ENCODE results near the gene INSL3.
A peak's percentile ranks its signal among the peaks of the same experiment; 100 is the strongest.
"Not testable (repeated sequence)": the region's sequence is repeated elsewhere in the genome, so short reads cannot be mapped to it uniquely, and the experiment has no call there.

Gene INSL3

DNA sequence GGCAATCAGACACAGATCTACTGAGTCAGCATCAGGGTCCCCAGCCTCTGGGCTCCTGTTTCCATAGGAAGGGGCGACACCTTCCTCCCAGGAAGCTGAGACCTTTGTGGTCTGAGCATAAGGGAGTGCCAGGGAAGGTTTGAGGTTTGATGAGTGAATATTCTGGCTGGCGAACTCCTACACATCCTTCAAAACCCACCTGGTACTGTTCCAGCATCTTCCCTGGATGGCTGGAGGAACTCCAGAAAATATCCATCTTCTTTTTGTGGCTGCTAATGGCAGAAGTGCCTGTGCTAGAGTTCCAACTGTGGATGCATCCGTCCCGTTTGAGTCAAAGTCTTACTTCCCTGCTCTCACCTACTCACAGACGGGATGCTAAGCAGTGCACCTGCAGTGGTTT lies 9.2 kb downstream of the INSL3 start:
- no peak for DNase-seq (ENCODE audit: low read depth)

DNA sequence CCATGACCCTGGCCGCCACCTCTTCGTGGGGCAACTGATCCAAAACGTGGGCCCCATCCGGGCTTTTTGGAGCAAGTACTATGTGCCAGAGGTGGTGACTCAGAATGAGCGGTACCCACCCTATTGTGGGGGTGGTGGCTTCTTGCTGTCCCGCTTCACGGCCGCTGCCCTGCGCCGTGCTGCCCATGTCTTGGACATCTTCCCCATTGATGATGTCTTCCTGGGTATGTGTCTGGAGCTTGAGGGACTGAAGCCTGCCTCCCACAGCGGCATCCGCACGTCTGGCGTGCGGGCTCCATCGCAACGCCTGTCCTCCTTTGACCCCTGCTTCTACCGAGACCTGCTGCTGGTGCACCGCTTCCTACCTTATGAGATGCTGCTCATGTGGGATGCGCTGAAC lies 9.6 kb downstream of the INSL3 start:
- DNase-seq (ENCODE audit: low read depth): no peak

GRCh38 chr19:17811103-17811502 lies 10.2 kb downstream of the INSL3 start:
- no peak for DNase-seq (ENCODE audit: low read depth)

DNA sequence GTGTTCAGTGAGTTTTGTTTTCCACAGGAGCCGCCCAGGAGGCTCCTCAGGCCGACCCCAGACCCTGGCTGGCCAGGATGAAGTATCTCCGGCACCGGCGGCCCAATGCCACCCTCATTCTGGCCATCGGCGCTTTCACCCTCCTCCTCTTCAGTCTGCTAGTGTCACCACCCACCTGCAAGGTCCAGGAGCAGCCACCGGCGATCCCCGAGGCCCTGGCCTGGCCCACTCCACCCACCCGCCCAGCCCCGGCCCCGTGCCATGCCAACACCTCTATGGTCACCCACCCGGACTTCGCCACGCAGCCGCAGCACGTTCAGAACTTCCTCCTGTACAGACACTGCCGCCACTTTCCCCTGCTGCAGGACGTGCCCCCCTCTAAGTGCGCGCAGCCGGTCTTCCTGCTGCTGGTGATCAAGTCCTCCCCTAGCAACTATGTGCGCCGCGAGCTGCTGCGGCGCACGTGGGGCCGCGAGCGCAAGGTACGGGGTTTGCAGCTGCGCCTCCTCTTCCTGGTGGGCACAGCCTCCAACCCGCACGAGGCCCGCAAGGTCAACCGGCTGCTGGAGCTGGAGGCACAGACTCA lies 13.5 kb downstream of the INSL3 start:
- no peak for DNase-seq (ENCODE audit: low read depth)

DNA sequence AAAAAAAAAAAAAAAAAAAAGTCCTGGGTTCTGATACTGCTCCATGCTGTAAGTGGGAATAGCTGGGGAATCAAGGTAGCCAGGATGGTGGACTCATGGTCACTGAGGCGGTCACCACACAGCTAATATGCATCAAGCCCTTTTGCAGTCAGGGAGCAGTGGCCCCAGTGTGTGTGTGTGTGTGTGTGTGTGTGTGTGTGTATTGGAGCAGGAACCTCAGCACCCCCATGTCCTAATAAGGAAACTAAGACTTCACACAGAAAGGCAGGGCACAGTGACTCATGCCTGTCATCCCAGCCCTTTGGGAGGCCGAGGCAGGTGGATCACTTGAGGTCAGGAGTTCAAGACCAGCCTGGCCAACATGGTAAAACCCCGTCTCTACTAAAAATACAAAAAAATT lies 14.4 kb downstream of the INSL3 start:
- DNase-seq (ENCODE audit: low read depth): no peak

DNA sequence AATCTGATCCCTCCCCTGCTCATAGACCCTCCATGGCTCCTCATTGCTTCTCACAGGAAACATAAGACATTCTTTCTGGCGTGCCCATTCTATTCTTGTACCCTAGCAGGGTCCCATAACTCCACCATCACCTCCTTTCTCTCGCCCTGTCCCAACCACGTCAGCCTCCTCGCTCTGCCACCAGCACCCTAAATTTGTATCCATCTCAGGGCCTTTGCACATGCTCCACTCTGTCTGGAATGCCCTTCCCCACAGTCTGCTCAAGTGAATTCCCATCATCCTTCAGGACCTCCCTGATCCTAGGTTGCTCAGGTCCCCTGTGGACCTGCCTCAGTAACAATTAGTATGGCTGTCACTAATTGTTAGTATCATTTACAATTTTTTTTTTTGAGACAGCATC lies 15.9 kb downstream of the INSL3 start:
- DNase-seq (ENCODE audit: low read depth): no peak

DNA sequence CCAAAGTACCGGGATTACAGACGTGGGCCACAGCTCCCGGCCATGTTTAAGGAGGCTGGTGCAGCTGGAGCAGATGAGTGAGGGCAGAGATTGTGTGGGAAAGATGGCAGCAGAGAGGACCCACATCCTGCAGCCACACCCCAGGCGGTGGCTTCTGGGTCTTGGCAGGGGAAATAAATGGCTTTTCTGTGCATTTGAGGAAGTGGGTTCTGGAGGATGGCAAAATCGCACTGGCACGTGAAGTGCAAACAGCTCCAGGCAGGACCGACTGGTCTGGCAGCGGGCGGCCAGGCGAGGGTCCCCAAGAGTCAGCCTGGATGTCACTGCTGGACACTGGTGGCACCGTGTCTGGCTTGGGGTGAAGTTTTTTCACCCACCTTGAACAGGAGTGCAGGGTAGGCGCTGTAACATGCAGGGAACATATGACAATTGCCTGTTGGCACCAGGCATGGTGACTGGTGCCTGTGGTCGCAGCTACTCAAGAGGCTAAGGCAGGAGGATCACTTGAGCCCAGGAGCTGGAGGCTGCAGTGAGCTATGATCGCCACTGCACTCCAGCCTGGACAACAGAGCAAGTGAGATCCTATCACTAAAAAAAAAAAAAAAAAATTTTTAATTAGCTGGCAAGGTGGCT lies 17.9 kb downstream of the INSL3 start:
- no peak for DNase-seq (ENCODE audit: low read depth)

DNA sequence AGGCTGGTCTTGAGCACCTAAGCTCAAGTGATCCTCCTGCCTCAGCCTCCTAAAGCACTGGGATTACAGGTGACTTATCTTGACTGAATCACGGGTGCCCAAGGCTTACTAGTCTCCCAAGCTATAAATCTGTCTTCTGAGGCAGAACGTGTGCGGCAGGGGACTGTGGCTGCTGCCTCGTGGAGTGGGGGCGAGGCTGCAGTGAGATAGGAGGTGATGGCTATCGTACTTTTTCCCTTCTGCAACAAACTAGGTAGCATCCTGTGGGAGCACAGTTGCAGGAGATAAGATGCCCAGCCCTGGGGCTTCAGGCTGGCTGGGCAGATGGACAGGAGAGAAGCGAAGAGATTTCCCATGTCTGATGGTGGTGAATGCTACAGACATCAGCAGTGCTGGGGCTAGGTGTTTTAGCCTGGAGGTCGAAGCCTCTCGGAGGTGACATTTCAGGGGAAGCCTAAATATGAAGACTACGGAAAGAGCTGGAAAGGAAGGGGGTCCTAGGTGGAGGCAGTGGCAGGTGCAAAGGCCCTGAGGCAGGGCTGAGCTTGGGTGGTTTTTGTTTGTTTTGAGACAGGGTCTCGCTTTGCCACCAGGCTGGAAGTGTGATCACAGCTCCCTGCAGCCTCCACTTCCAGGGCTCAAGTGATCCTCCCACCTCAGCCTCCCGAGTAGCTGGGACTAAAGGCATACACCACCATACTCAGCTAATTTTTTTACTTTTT lies 19.0 kb downstream of the INSL3 start:
- DNase-seq (ENCODE audit: low read depth): no peak

DNA sequence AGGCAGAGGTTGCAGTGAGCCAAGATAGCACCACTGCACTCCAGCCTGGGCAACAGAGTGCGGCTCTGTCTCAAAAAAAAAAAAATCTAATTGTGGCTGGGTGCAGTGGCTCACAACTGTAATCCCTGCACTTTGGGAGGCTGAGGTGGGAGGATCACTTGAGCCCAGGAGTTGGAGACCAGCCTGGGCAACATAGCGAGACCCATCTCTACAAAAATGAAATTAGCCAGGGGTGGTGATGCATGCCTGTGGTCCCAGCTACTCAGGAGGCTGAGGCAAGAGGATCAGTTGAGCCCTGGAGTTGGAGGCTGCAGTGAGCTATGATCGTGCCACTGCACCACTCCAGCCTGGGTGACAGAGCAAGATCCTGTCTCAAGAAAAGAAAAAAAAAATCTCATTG lies 22.7 kb downstream of the INSL3 start:
- DNase-seq (ENCODE audit: low read depth): not testable (repeated sequence)

GRCh38 chr19:17797424-17798201 lies 23.7 kb downstream of the INSL3 start:
- no peak for DNase-seq (ENCODE audit: low read depth)

GRCh38 chr19:17796838-17797423 lies 24.4 kb downstream of the INSL3 start:
- DNase-seq (ENCODE audit: low read depth): no peak

GRCh38 chr19:17796013-17796837 lies 25.1 kb downstream of the INSL3 start:
- DNase-seq (ENCODE audit: low read depth): no peak

DNA sequence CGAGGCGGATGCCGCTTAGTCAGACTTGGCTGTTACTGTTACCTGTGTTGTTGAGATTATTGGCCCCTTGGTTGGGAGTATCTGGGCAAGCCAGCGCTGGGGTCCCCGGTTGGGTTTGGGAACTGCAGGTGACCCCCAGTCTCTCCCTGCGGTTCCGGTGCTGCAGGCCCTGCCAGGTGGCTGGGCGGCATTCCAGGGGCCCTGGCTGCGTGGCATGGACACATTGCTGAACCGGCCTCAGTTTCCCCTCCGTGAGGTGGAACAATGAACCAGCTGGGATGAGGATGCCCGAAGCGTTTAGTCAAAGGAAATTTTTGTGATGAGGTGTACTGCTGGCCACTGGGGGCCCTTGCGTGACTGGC lies 25.8 kb downstream of the INSL3 start:
- DNase-seq (ENCODE audit: low read depth): no peak

GRCh38 chr19:17794731-17795494 lies 26.4 kb downstream of the INSL3 start, which contains the start of gene B3GNT3:
B3GNT3 (plus strand) TSS chr19:17795138; CDS start chr19:17807808, 12,670 bp downstream.
- no peak for DNase-seq (ENCODE audit: low read depth)

DNA sequence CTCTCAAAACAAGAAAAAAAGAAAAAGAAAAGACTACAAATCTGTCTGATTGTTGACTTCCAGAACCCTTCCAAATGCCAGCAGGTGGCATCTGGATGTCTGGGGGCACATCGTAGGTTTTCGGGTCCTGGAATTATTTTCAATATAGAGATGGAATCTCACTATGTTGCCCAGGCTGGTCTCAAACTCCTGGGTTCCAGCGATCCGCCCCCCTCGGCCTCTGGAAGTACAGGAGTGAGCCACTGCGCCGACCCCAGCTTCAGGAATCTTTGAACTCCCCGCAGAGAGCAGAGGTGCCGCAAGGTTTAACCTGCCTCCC lies 26.9 kb downstream of the INSL3 start:
- no peak for DNase-seq (ENCODE audit: low read depth)

- DNase-seq (ENCODE audit: low read depth): no peak
Measured at GRCh38 chr19:17790059-17790780, 31.1 kb downstream of the INSL3 start.

- DNase-seq (ENCODE audit: low read depth): no peak
Measured at GRCh38 chr19:17788632-17789031, 32.7 kb downstream of the INSL3 start.

GRCh38 chr19:17787274-17787913 lies 33.9 kb downstream of the INSL3 start:
- DNase-seq (ENCODE audit: low read depth): no peak

- DNase-seq (ENCODE audit: low read depth): peak; percentile 56
Measured at GRCh38 chr19:17784201-17785008, 36.9 kb downstream of the INSL3 start.

Data from activated gamma-delta T cell treated with anti-CD3 and anti-CD28 coated beads, Interleukin-2, amount 50 U/mL, for 16 hours (primary cell).